Aorta (tissue), 5 donors: ENCODE measurements around the gene GMPR. TPM values are rescaled to one million over a fixed set of nuclear protein-coding genes. Genes with fewer than 3 reads are reported as not detected.
"Not testable (repeated sequence)": the region's sequence is repeated elsewhere in the genome, so short reads cannot be mapped to it uniquely, and the experiment has no call there.

Experiments
- ATAC-seq: fragments of 200-7000 bp; cut with Tn5 transposase; one replicate; pipeline ENCODE4 v1.9.1; 2022; ENCODE audit warnings: moderate library complexity; ENCODE audit not compliant: low FRiP score
- DNase-seq, 2 donors: peaks; one replicate each; pipeline ENCODE4 v3.0.0-alpha.2; 2020
- H3K27ac ChIP-seq, 2 donors: one replicate each; pipeline ENCODE4 v1.5.1; 2013; ENCODE audit warnings: low read length in 2 of 2, mild to moderate bottlenecking in 2 of 2, moderate library complexity in 2 of 2, control low read depth in 1 of 2, inconsistent platforms in 1 of 2, low read depth in 1 of 2
- H3K27me3 ChIP-seq, 2 donors: one replicate each; pipeline ENCODE4 v1.6.1; 2013; ENCODE audit warnings: control low read depth in 1 of 2, low read length in 1 of 2, mild to moderate bottlenecking in 1 of 2, moderate library complexity in 1 of 2; ENCODE audit not compliant: insufficient read depth in 2 of 2, control insufficient read depth in 1 of 2
- H3K36me3 ChIP-seq, 2 donors: one replicate each; pipeline ENCODE4 v1.6.1; 2013; ENCODE audit warnings: control low read depth in 1 of 2, low read length in 1 of 2, mild to moderate bottlenecking in 1 of 2; ENCODE audit not compliant: insufficient read depth in 2 of 2, control insufficient read depth in 1 of 2
- H3K4me1 ChIP-seq, 2 donors: one replicate each; pipeline ENCODE4 v1.6.1; 2013; ENCODE audit warnings: low read length in 2 of 2, control low read depth in 1 of 2, mild to moderate bottlenecking in 1 of 2, moderate library complexity in 1 of 2; ENCODE audit not compliant: insufficient read depth in 2 of 2, control insufficient read depth in 1 of 2
- H3K4me3 ChIP-seq, 2 donors: one replicate each; pipeline ENCODE4 v1.5.1; 2013; ENCODE audit warnings: low read length in 2 of 2, control low read depth in 1 of 2, mild to moderate bottlenecking in 1 of 2
- H3K9me3 ChIP-seq: one replicate; pipeline ENCODE4 v1.6.1; 2013; ENCODE audit warnings: mild to moderate bottlenecking, low read length; ENCODE audit not compliant: control insufficient read depth
- WGBS, 2 donors: extraction: QIAGEN DNeasy Blood & Tissue Kit; methylation state at CpG; one replicate each; pipeline ENCODE4 v1.1.7; 2013; 5-methylcytosine and 5-hydroxymethylcytosine counted together
- intact Hi-C, 2 donors: fragments of 100-400 bp; cut with DNase I; formaldehyde crosslinking; loops; one replicate each; pipeline versions ENCODE4 v1.14.2 to v1.15.0; 2022
- polyA plus RNA-seq, 2 donors: library from polyadenylated mRNA; stranded (reverse); fragments of 200-250 nt; gene quantifications; one replicate each; pipeline ENCODE4 v1.2.3, GENCODE V29; 2013
- total RNA-seq, 2 donors: library from RNA; stranded (reverse); fragmentation: NEBNext Ultra II Directional; extraction: Animal tissue kit (Norgen Biotek cat#: 25700); gene quantifications; one replicate each; pipeline ENCODE4 v1.2.1, GENCODE V29; 2021
- donor health status: healthy with polysubstance abuse.
- donor health status: Bipolar disorder and iron deficiency.
- donor health status: DM: no; HTN: no; CAD: no.
- donor health status: DM: no; HTN: no; CAD: no.
- donor health status: DM: yes; HTN: yes; CAD: no.

Gene GMPR
- total and polyA plus RNA-seq, 4 donors, result 17.3 to 34.5 (median 28.5) TPM

DNA sequence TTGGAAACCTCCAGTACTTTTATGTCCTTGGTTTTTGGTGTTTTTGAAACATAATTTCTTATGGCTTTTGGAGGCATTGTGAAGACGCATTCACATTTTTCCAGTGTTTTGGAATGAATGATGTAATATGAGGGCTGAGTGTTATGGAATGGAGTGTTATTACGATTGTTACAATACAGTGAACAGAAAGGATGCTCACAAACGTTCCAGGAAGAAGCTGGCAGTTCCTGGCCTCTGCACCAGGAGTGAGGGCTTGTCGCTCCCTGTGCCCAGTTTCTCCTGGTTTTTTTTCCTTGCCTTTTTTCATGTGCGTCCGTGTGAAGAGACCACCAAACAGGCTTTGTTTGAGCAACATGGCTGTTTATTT is 20.3 kb downstream of the GMPR start:
- H3K27me3 ChIP-seq, result no peaks in the 10 kb centered on the region
- peak overlapping the region; percentile 53 to 76 for H3K27ac ChIP-seq
- intact Hi-C loops, result no loop called here
- ATAC-seq, result peak; percentile 54
- DNase-seq, result no peak
- 15 to 19% methylated on average over 6 of the region's 6 CpGs for WGBS, 2 donors
- peaks cover 0 to 6% of the 10 kb centered on the region in 2 donors for H3K36me3 ChIP-seq
- no peaks in the 10 kb centered on the region for H3K9me3 ChIP-seq
- H3K4me1 ChIP-seq, result peaks cover 0 to 4% of the 10 kb centered on the region in 2 donors
- no peak overlapping the region for H3K4me3 ChIP-seq

DNA sequence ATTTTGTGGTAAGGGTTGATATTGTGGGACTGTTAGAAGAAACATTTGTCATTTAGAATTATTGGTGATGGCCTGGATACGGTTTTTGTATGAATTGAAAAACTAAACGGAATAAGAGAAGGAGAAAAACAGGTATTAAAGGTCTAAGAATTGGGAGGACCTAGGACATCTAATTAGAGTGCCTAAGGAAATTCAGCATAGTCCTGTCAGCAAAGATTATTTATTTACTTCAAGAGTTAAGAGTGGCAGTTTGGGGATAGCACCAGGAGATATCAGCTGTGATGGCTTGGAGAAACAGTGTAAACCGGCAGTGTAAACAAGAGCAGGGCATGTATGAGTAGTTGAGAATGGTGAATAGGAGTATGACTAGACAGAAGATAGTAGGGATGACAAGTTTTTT is 21.2 kb downstream of the GMPR start:
- intact Hi-C loops, ATAC-seq, H3K36me3 ChIP-seq, DNase-seq, H3K27me3 ChIP-seq, H3K4me3 ChIP-seq, H3K27ac ChIP-seq, H3K9me3 ChIP-seq, H3K4me1 ChIP-seq: not testable (repeated sequence)
- 94 to 98% methylated on average over 2 of the region's 3 CpGs for WGBS, 2 donors

DNA sequence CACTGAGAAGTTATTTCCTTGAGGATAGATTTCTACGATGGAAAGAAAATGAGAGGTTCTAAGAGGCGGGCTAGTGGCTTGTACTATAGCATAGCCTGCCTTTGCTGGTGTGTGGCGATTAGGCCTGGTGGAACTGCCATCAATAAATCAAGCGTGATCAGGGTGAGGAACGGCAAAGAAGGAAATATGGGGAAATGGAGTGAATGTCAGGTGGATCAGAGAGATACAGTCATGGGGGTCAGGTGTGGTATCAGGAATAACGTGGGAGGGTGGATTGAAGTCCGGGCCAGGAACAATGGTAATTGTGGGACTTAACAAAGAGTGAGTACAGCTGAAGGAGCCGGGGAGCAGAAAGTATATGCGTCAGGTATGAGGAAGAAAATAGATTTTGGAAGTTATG is 22.2 kb downstream of the GMPR start:
- intact Hi-C loops, result not testable (repeated sequence)
- WGBS, 2 donors, result 89 to 91% methylated on average over 6 to 8 of the region's 9 CpGs

DNA sequence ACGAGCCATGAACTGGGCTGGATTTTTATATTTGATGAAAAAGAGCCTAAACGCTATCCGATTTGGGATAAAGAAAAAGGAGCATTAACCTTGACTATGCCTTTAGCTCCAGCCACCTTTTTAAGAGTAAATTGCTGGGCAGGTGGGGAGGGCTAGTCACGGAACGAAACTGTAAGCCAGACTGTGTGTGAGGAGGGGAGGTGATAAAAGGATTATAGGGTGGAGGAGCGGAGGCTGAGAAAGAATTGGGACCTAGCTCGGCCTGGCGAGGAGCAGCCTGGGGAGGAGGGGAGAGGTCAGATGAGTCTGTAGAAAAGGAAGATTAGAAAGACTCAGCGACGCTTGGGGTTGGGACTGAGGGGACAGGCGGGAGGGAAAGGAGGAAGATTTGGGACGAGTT is 24.4 kb downstream of the GMPR start:
- H3K9me3 ChIP-seq, intact Hi-C loops, ATAC-seq, H3K27me3 ChIP-seq, H3K27ac ChIP-seq, DNase-seq, H3K36me3 ChIP-seq, H3K4me1 ChIP-seq, H3K4me3 ChIP-seq: not testable (repeated sequence)
- WGBS, 2 donors, result 93 to 96% methylated on average over 10 to 12 of the region's 12 CpGs

More for the DNA sequence above, 22.2 kb downstream of the GMPR start:
- H3K36me3 ChIP-seq, H3K27ac ChIP-seq, H3K4me1 ChIP-seq, H3K4me3 ChIP-seq, H3K27me3 ChIP-seq, DNase-seq, H3K9me3 ChIP-seq, ATAC-seq: not testable (repeated sequence)

DNA sequence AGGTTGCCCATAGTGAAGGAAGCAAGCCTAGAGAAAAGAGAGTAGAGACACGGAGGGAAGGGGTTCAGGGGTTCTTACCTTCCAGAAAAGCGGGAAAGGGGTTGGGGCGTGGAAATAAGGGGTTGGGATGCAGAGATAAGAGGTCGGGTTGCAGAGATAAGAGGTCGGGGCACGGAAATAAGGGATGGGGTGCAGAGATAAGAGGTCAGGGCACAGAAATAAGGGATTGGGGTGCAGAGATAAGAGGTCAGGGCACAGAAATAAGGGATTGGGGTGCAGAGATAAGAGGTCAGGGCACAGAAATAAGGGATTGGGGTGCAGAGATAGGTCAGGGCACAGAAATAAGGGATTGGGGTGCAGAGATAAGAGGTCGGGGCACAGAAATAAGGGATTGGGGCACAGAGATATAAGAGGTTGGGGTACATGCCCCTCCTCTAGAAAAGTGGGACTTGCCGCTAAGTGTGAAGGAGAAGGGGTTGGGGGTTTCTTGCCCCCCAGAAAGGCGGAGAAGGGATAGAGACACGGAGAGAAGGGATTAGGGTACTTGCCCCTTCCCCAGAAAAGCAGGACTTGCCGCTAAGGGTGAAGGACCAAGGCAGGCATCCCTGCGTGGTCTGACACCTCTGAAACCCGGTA is 25.2 kb downstream of the GMPR start:
- H3K27ac ChIP-seq, H3K36me3 ChIP-seq, H3K4me3 ChIP-seq, DNase-seq, H3K9me3 ChIP-seq, ATAC-seq, H3K27me3 ChIP-seq, intact Hi-C loops, H3K4me1 ChIP-seq: not testable (repeated sequence)
- 90 to 93% methylated on average over 13 of the region's 13 CpGs for WGBS, 2 donors

DNA sequence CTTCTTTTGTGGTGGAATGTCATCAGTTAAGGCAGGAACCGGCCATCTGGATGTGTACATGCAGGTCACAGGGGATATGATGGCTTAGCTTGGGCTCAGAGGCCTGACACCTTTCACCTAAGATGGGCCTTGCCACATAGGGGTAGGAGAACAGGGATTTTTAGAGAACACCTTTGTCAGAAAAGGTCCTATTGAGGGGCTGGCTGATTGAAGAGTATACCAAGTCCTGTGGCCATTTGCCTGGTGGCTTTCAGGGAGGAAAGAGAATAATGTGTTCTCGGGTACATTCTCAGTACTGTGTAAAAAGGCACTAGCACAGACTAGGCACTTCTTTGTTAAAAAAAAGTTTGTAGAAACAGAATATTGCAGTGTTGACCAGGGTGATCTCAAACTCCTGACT is 26.4 kb downstream of the GMPR start:
- Histone ChIP-seq H3K9me3 (no peaks in the 10 kb centered on the region), H3K4me1 (no peaks in the 10 kb centered on the region), H3K27me3 (no peaks in the 10 kb centered on the region), H3K27ac (no peak overlapping the region), H3K4me3 (no peak overlapping the region), H3K36me3 (no peaks in the 10 kb centered on the region)
- ATAC-seq, result no peak
- intact Hi-C loops, result no loop called here
- no peak for DNase-seq
- 100% methylated on average over 1 to 2 of the region's 2 CpGs for WGBS, 2 donors

DNA sequence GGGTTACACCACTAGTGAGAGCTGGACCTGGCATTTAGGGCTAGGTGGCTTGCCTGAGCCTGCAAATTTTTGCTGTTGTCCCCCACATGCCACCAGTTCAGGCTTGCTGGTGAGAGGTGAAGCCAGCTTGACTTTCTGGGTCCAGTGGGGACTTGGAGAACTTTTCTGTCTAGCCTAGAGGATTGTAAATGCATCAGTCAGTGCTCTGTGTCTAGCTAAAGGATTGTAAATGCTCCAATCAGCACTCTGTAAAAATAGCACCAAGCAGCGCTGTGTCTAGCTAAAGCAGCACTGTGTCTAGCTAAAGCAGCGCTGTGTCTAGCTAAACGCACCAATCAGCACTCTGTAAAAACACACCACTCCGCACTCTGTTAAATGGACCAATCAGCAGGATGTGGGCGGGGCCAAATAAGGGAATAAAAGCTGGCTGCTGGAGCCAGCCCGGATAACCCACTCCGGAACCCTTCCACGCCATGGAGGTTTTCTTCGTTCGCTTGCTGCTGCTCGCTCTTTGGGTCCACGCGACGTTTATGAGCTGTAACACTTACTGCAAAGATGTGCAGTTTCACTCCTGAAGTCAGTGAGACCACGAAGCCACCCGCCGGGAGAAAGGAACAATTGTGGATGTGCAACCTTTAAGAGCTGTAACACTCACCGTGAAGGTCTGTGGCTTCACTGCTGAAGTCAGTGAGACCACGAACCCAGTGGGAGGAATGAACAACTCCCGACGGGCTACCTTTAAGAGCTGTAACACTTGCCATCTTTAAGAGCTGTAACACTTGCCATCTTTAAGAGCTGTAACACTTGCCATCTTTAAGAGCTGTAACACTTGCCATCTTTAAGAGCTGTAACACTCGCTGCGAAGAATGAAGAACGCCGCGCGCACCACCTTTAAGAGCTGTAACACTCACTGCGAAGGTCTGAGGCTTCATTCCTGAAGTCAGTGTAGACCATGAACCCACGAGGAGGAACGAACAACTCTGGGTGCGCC is 27.3 kb downstream of the GMPR start:
- H3K4me1 ChIP-seq, result no peaks in the 10 kb centered on the region
- ATAC-seq, result no peak
- no peak for DNase-seq
- intact Hi-C loops, result no loop called here
- H3K9me3 ChIP-seq, result no peaks in the 10 kb centered on the region
- no peaks in the 10 kb centered on the region for H3K36me3 ChIP-seq
- no peak overlapping the region for H3K4me3 ChIP-seq
- H3K27ac ChIP-seq, result no peak overlapping the region
- no peaks in the 10 kb centered on the region for H3K27me3 ChIP-seq
- 97% methylated on average over 31 of the region's 31 CpGs for WGBS, 2 donors

DNA sequence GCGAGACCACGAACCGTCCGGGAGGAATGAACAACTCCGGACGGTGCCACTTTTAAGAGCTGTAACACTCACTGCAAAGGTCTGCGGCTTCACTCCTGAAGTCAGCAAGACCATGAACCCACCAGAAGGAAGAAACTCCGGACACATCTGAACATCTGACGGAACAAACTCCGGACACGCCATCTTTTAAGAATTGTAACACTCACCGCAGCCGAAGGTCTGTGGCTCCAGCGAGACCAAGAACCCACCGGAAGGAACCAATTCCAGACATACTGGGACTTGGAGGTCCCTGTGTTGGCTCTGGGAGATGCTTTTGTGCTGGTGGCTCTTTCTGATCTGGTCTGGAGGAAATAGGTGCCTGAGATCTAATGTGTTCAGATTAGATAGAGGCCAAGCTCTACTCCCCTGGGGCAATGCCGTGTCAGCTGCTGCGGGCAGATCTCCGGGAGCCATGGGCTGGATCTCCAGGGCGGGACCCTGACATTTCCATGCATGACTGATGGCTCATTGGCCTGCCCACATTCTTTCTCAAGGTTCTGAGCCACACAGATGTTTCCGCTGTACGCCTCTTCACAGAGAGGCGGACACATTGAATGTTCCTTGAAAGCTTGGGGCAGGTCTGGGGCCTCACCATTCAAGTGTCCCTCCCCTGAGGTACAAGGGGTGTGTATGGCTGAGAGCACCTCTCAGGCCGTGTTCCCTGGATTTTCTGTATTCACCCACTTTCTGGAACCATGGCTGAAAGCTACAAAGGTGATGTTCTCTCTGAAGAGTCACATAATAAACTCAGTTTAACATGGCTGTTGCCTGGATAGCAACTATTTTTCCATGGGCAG is 29.3 kb downstream of the GMPR start:
- intact Hi-C loops, result no loop called here
- H3K4me3 ChIP-seq, result no peak overlapping the region
- H3K36me3 ChIP-seq, result no peaks in the 10 kb centered on the region
- 96% methylated on average over 23 of the region's 23 CpGs for WGBS, 2 donors
- ATAC-seq (peak; percentile 33), DNase-seq (no peak)
- H3K9me3 ChIP-seq, result no peaks in the 10 kb centered on the region
- no peaks in the 10 kb centered on the region for H3K27me3 ChIP-seq
- no peaks in the 10 kb centered on the region for H3K4me1 ChIP-seq
- no peak overlapping the region for H3K27ac ChIP-seq
